SK-N-SH (cell line): ENCODE data around the gene TJP2. TPM values are rescaled to one million over a fixed set of nuclear protein-coding genes. Genes with fewer than 3 reads are reported as not detected.

Experiments
- CTCF ChIA-PET: fragments of 300-600, 350-600 bp; formaldehyde crosslinking; extraction: SDS; loops from one replicate; lab custom pipeline; 2021; lab: Yijun Ruan, JAX
- POLR2A ChIA-PET: fragments of 350-600 bp; sonication (Branson Sonifier 250); formaldehyde crosslinking; extraction: SDS; loops from one replicate; lab custom pipeline; 2020; ENCODE audit warnings: antibody characterized with exemption, inconsistent platforms; lab: Yijun Ruan, JAX
- DNase-seq: peaks from one replicate; pipeline ENCODE4 v3.0.0; 2012
- H2AFZ ChIP-seq: fragments of 200-600 bp; sonication (generic); 2 replicates; pipeline ENCODE4 v1.8.1; 2016; ENCODE audit warnings: antibody characterized with exemption, mild to moderate bottlenecking, low read depth
- H3F3A ChIP-seq: fragments of 200-600 bp; sonication (generic); replicated peaks from 2 replicates; pipeline ENCODE3; 2016; ENCODE audit warnings: antibody characterized with exemption, mild to moderate bottlenecking; ENCODE audit not compliant: insufficient read depth
- H3K27ac ChIP-seq, 2 experiments: fragments of 200-500 bp in 1 of 2; fragments of 200-600 bp in 1 of 2; sonication (Bioruptor generic) in 1 of 2; sonication (generic), shearing (Covaris generic) in 1 of 2; 2 replicates each; pipeline versions ENCODE4 v1.5.1 to v1.6.1; 2014 to 2016; ENCODE audit warnings: low read depth in 2 of 2, inconsistent platforms in 1 of 2, low read length in 1 of 2, mild to moderate bottlenecking in 1 of 2, mixed read lengths in 1 of 2
- H3K27me3 ChIP-seq: fragments of 200-600 bp; sonication (generic), shearing (Covaris generic); 2 replicates; pipeline ENCODE4 v1.6.1; 2016; ENCODE audit warnings: mixed run types; ENCODE audit not compliant: insufficient read depth
- H3K36me3 ChIP-seq, 2 experiments: fragments of 200-500 bp in 1 of 2; fragments of 200-600 bp in 1 of 2; sonication (Bioruptor generic) in 1 of 2; sonication (generic) in 1 of 2; replicated peaks in 1 of 2; 2 replicates each; pipeline versions ENCODE3 to v1.5.1; 2014 to 2016; ENCODE audit warnings: low read length in 1 of 2, mild to moderate bottlenecking in 1 of 2; ENCODE audit not compliant: insufficient read depth in 2 of 2, control insufficient read depth in 1 of 2
- H3K4me1 ChIP-seq, 2 experiments: fragments of 200-500 bp in 1 of 2; fragments of 200-600 bp in 1 of 2; sonication (Bioruptor generic) in 1 of 2; sonication (generic), shearing (Covaris generic) in 1 of 2; 2 replicates each; pipeline versions ENCODE4 v1.5.1 to v1.6.1; 2014 to 2016; ENCODE audit warnings: low read depth in 1 of 2, low read length in 1 of 2, mixed run types in 1 of 2; ENCODE audit not compliant: insufficient read depth in 2 of 2, control insufficient read depth in 1 of 2
- H3K4me2 ChIP-seq: fragments of 200-600 bp; sonication (generic), shearing (Covaris generic); 2 replicates; pipeline ENCODE4 v1.6.1; 2017; ENCODE audit warnings: mixed run types
- H3K4me3 ChIP-seq, 2 experiments: fragments of 200-500 bp in 1 of 2; fragments of 200-600 bp in 1 of 2; sonication (Bioruptor generic) in 1 of 2; sonication (generic), shearing (Covaris generic) in 1 of 2; 2 replicates each; pipeline versions ENCODE4 v1.5.1 to v1.8.1; 2014 to 2016; ENCODE audit warnings: low read depth in 2 of 2, inconsistent platforms in 1 of 2, low read length in 1 of 2, mild to moderate bottlenecking in 1 of 2, mixed read lengths in 1 of 2, moderate library complexity in 1 of 2
- H3K79me2 ChIP-seq: fragments of 200-600 bp; sonication (generic); 2 replicates; pipeline ENCODE4 v1.8.1; 2017; ENCODE audit warnings: mild to moderate bottlenecking; ENCODE audit not compliant: insufficient read depth
- H3K9ac ChIP-seq: fragments of 200-600 bp; sonication (generic); 2 replicates; pipeline ENCODE4 v1.6.1; 2017; ENCODE audit warnings: mixed run types
- H3K9me2 ChIP-seq: fragments of 200-600 bp; sonication (generic); 2 replicates; pipeline ENCODE4 v1.6.1; 2017; ENCODE audit warnings: mixed run types
- H3K9me3 ChIP-seq: fragments of 200-600 bp; sonication (generic); 2 replicates; pipeline ENCODE4 v1.6.1; 2017; ENCODE audit warnings: mixed run types, mild to moderate bottlenecking, moderate library complexity
- H4K20me1 ChIP-seq: fragments of 200-600 bp; sonication (generic); 2 replicates; pipeline ENCODE4 v1.6.1; 2017; ENCODE audit warnings: mild to moderate bottlenecking, mixed run types; ENCODE audit not compliant: insufficient read depth
- ELF1 ChIP-seq: IDR thresholded peaks from 2 replicates; pipeline ENCODE4 v1.4.0; 2012
- EP300 ChIP-seq, 2 experiments: IDR thresholded peaks; 2 replicates each; pipeline versions ENCODE4 v1.4.0 to v1.6.1; 2012; ENCODE audit warnings: borderline replicate concordance in 1 of 2, low read depth in 1 of 2, low read length in 1 of 2
- EZH2phosphoT487 ChIP-seq: fragments of 200-600 bp; sonication (generic); IDR thresholded peaks from 2 replicates; pipeline ENCODE4 v1.6.1; 2017; ENCODE audit warnings: low read depth, mixed run types, mild to moderate bottlenecking, antibody characterized with exemption, moderate library complexity, borderline replicate concordance
- FOSL2 ChIP-seq: IDR thresholded peaks from 2 replicates; pipeline ENCODE4 v1.4.0; 2012; ENCODE audit warnings: low read depth, mild to moderate bottlenecking, moderate library complexity, borderline replicate concordance
- GABPA ChIP-seq: IDR thresholded peaks from 2 replicates; pipeline ENCODE4 v1.4.0; 2012; ENCODE audit warnings: low read depth, mild to moderate bottlenecking
- GATA2 ChIP-seq: sonication (generic); formaldehyde crosslinking; IDR thresholded peaks from 2 replicates; pipeline ENCODE4 v1.5.0; 2020; ENCODE audit warnings: mild to moderate bottlenecking, missing genetic modification reagents
- IRF3 ChIP-seq: fragments of 150-350 bp; IDR thresholded peaks from 2 replicates; pipeline ENCODE4 v1.6.1; 2016; ENCODE audit warnings: mild to moderate bottlenecking, low read depth, low read length
- JUND ChIP-seq: IDR thresholded peaks from 2 replicates; pipeline ENCODE4 v1.4.0; 2012
- MAX ChIP-seq: IDR thresholded peaks from 2 replicates; pipeline ENCODE4 v1.4.0; 2012; ENCODE audit warnings: low read depth
- MEF2A ChIP-seq: IDR thresholded peaks from 2 replicates; pipeline ENCODE4 v1.4.0; 2012; ENCODE audit warnings: low read depth, borderline replicate concordance
- NFIC ChIP-seq: IDR thresholded peaks from 2 replicates; pipeline ENCODE4 v1.4.0; 2012; ENCODE audit warnings: borderline replicate concordance
- NRF1 ChIP-seq: IDR thresholded peaks from 2 replicates; pipeline ENCODE4 v1.6.1; 2012; ENCODE audit warnings: low read depth, mild to moderate bottlenecking, low read length
- PBX3 ChIP-seq: IDR thresholded peaks from 2 replicates; pipeline ENCODE4; 2012
- RAD21 ChIP-seq: IDR thresholded peaks from 2 replicates; pipeline ENCODE4 v1.6.1; 2012; ENCODE audit warnings: mild to moderate bottlenecking, low read length
- SIN3A ChIP-seq: IDR thresholded peaks from 2 replicates; pipeline ENCODE4 v1.6.1; 2012; ENCODE audit warnings: low read depth, mild to moderate bottlenecking, low read length, moderate library complexity, borderline replicate concordance
- SMC3 ChIP-seq: IDR thresholded peaks from 2 replicates; pipeline ENCODE4 v1.6.1; 2012; ENCODE audit warnings: low read depth, low read length, improper control_type of control experiment
- TAF1 ChIP-seq: IDR thresholded peaks from 2 replicates; pipeline ENCODE4 v1.6.1; 2012; ENCODE audit warnings: low read depth, mild to moderate bottlenecking, low read length, moderate library complexity, borderline replicate concordance
- TCF12 ChIP-seq: IDR thresholded peaks from 2 replicates; pipeline ENCODE4 v1.4.0; 2012
- TEAD4 ChIP-seq: IDR thresholded peaks from 2 replicates; pipeline ENCODE4 v1.4.0; 2012; ENCODE audit warnings: mild to moderate bottlenecking, borderline replicate concordance; ENCODE audit not compliant: insufficient read depth
- USF1 ChIP-seq: IDR thresholded peaks from 2 replicates; pipeline ENCODE4 v1.4.0; 2012; ENCODE audit warnings: low read depth, borderline replicate concordance
- USF2 ChIP-seq: fragments of 150-350 bp; IDR thresholded peaks from 2 replicates; pipeline ENCODE4 v1.6.1; 2017; ENCODE audit warnings: antibody characterized with exemption, low read length, low read depth, borderline replicate concordance
- YY1 ChIP-seq: IDR thresholded peaks from 2 replicates; pipeline ENCODE4 v1.4.0; 2012; ENCODE audit warnings: low read depth, mild to moderate bottlenecking
- WGBS: methylation state at CpG from one replicate; pipeline ENCODE4 v1.1.6; 2017; ENCODE audit warnings: low lambda C conversion rate; 5-methylcytosine and 5-hydroxymethylcytosine counted together
- polyA plus RNA-seq, 3 experiments: library from polyadenylated mRNA; depleted of rRNA; stranded (reverse); fragments of >200 nt; gene quantifications; 2 replicates each; pipeline ENCODE4 v1.2.3, GENCODE V29; 2012

TJP2 gene
- polyA plus RNA-seq, 1 of the 3 experiments (the other 2 are of a cell fraction) = 17.7 TPM

- Histone ChIP-seq H3K27ac (peak overlapping the region; percentile 39 to 52), H3K9me2 (no peaks in the 10 kb centered on the region), H3K4me3 (no peak overlapping the region), H3K9me3 (no peaks in the 10 kb centered on the region), H3K9ac (no peak overlapping the region), H2AFZ (no peak overlapping the region), H3F3A (peaks cover 40% of the 10 kb centered on the region), H4K20me1 (no peaks in the 10 kb centered on the region), H3K4me2 (peak overlapping the region; percentile 50), H3K4me1 (peaks cover 18 to 49% of the 10 kb centered on the region in 2 experiments), H3K27me3 (no peaks in the 10 kb centered on the region), H3K79me2 (peaks cover 66% of the 10 kb centered on the region), H3K36me3 (no peaks in the 10 kb centered on the region)
- peak; percentile 42; the same call in 1 of the 2 replicates for TF ChIP-seq NFIC
- no peak for TF ChIP-seq SMC3
- peak in 1 of 2 experiments; percentile 58; a peak in 2 of 4 replicates for TF ChIP-seq EP300 (IDR thresholded peaks at IDR 0.05; ENCODE audit: borderline replicate concordance in 1 of 2, low read depth in 1 of 2, low read length in 1 of 2)
- TF ChIP-seq USF2 = no peak
- peak; percentile 60 for TF ChIP-seq TEAD4
- TF ChIP-seq FOSL2 = peak; percentile 62; the same call in 1 of the 2 replicates
- TF ChIP-seq SIN3A = no peak
- no peak for TF ChIP-seq TAF1
- TF ChIP-seq MAX = 0 out of 2 replicates have a peak, but pooled peaks have one; percentile 18
- TF ChIP-seq PBX3 = peak; percentile 83
- peak; percentile 78 for TF ChIP-seq TCF12
- peak; percentile 83 for TF ChIP-seq JUND
- POLR2A ChIA-PET = no interaction called here
- CTCF ChIA-PET = interaction anchor here (1.1 to 7.6 kb wide), 3 partner anchors 13 to 125 kb away, joined by 3 to 77 read pairs (median 17); no protein-coding TSS in a partner anchor
- DNase-seq = no peak
- 20% methylated on average over 3 of the region's 3 CpGs for WGBS
Observed at GRCh38 chr9:69178583-69179011, 4.5 kb downstream of the TJP2 start.

- H3K9me3 ChIP-seq = no peaks in the 10 kb centered on the region
- H3K9ac ChIP-seq = no peak overlapping the region
- peaks cover 70% of the 10 kb centered on the region for H3K79me2 ChIP-seq
- H3F3A ChIP-seq = peaks cover 40% of the 10 kb centered on the region
- DNase-seq = no peak
- no peak overlapping the region for H3K4me3 ChIP-seq
- no peaks in the 10 kb centered on the region for H3K9me2 ChIP-seq
- no peak overlapping the region for H2AFZ ChIP-seq
- ChIA-PET CTCF (interaction anchor here (1.1 to 7.6 kb wide), 3 partner anchors 13 to 125 kb away, joined by 3 to 77 read pairs (median 17); no protein-coding TSS in a partner anchor), POLR2A (no interaction called here)
- peak overlapping the region; percentile 39 to 52 for H3K27ac ChIP-seq
- no peaks in the 10 kb centered on the region for H3K36me3 ChIP-seq
- WGBS = 59% methylated on average over 2 of the region's 2 CpGs
- H3K27me3 ChIP-seq = no peaks in the 10 kb centered on the region
- peaks cover 17 to 49% of the 10 kb centered on the region in 2 experiments for H3K4me1 ChIP-seq
- peak overlapping the region; percentile 50; the same call in 1 of the 2 replicates for H3K4me2 ChIP-seq
- H4K20me1 ChIP-seq = no peaks in the 10 kb centered on the region
- TF ChIP-seq SMC3 (no peak), IRF3 (no peak), ELF1 (no peak), MEF2A (no peak), FOSL2 (no peak), RAD21 (no peak), NRF1 (no peak), USF2 (no peak), EZH2phosphoT487 (no peak), GATA2 (CRISPR knock-in tag) (no peak), PBX3 (no peak), USF1 (no peak), YY1 (no peak), GABPA (no peak)
Observed at GRCh38 chr9:69179037-69179436, 5.0 kb downstream of the TJP2 start.
